Epithelial cell of esophagus (primary cell): ENCODE results near the gene CNST.

Experiments
- DNase-seq: peaks from one replicate; pipeline ENCODE4 v3.0.0; 2010; ENCODE audit warnings: low read depth
- H3K4me3 ChIP-seq: 2 replicates; pipeline ENCODE4 v1.5.1; 2011; ENCODE audit warnings: mild to moderate bottlenecking, low read length, control low read depth
- TF ChIP-seq, protein P1 (sequence below): IDR thresholded peaks from 2 replicates; pipeline ENCODE4 v1.5.1; 2011; ENCODE audit warnings: low read depth, mild to moderate bottlenecking, low read length, control low read depth, inconsistent platforms; ENCODE audit not compliant: insufficient read depth; ENCODE audit errors: missing control alignments

Gene CNST

DNA sequence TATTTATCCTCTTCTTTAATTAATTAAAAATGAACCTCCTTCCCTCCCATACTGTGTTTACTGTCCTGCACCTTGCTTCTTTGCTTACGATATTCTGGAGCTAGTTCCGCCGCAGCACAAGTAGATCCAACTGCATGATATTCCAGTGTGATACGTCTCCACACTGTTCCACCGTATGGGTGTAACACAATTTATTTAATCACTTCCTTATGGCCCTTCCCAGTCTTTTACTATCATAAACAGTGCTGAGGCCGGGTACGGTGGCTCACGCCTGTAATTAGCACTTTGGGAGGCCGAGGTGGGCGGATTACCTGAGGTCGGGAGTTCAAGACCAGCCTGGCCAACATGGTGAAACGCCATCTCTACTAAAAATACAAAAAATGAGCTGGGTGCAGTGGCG is 25.7 kb downstream of the CNST start:
- TF ChIP-seq, protein P1, sequence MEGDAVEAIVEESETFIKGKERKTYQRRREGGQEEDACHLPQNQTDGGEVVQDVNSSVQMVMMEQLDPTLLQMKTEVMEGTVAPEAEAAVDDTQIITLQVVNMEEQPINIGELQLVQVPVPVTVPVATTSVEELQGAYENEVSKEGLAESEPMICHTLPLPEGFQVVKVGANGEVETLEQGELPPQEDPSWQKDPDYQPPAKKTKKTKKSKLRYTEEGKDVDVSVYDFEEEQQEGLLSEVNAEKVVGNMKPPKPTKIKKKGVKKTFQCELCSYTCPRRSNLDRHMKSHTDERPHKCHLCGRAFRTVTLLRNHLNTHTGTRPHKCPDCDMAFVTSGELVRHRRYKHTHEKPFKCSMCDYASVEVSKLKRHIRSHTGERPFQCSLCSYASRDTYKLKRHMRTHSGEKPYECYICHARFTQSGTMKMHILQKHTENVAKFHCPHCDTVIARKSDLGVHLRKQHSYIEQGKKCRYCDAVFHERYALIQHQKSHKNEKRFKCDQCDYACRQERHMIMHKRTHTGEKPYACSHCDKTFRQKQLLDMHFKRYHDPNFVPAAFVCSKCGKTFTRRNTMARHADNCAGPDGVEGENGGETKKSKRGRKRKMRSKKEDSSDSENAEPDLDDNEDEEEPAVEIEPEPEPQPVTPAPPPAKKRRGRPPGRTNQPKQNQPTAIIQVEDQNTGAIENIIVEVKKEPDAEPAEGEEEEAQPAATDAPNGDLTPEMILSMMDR = no peak
- DNase-seq = no peak
- H3K4me3 ChIP-seq = no peak overlapping the region

DNA sequence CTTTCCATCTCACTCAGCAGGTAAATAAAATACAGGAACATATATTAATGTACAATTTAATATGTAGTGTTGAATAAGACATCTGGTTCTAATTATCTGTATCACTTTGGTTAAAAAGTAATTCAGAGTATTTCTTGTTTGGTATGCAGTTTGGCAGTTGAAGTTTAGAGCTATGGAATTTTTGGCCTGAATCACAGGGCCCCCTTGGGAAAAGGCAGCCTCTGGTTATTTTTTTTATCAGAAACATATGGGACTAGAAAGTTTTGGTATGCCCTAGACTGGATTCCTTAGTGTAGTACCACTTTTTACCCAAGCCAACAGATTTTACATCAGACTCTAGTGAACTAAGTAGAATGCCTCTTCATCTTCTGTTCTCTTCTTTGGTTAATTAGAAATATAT is 26.4 kb downstream of the CNST start:
- DNase-seq = no peak
- TF ChIP-seq, protein P1 = no peak
- no peak overlapping the region for H3K4me3 ChIP-seq

DNA sequence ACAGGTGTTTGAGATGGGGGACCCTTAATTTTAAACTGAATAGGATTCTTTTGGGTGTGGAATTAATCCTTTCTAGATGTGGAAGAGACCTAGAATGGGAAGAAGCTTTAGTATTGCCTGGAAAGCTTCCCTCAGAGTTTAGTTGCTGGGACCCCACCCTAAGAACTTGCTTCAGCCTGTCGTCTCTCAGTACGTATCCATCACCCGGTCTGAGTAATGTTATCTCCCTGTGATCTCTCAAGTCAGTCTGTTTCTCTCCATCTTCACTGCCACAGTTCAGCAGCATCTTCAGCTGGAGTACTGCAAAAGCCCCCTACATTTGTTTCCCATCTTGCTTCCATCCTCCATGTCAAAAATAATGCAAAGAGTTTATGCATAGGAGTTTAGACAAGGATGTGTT is 28.9 kb downstream of the CNST start:
- TF ChIP-seq, protein P1 = no peak
- H3K4me3 ChIP-seq = no peak overlapping the region
- peak; percentile 65 for DNase-seq

DNA sequence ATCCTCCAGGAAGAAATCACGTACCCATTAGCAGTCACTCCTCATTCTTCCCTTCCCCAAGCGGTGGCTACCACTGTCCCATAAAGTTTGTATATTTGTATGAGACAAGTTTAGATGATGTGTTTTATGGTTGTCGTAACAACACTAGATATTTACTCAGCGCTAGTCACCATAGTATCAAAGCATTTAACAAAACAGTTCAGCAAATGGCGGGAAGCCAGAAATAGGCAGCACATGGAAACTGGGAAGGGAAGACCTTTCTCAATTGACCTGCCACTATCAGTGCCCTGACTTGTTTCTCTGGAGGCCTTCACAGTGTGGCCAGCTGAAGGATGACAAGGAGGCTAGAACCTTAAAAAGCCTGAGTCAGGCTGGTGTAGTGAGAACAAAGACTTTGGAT is 31.1 kb downstream of the CNST start:
- DNase-seq = peak; percentile 60
- H3K4me3 ChIP-seq = no peak overlapping the region
- TF ChIP-seq, protein P1 = no peak

DNA sequence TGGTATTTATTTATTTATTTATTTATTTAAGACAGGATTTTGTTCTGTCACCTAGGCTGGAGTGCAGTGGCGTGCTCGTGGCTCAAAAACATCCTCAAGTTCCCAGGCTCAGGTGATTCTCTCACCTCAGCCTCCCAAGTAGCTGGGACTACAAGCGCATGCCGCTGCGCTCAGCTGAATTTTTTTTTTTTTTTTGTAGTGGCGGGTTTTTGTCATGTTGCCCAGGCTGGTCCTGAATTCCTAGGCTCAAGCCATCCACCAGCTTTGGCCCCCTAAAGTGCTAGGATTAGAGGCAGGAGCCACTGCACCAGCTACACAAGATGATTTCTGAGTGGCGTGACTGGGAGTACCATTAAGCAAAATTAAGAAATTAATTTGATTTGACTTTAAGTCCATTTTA is 31.7 kb downstream of the CNST start:
- no peak overlapping the region for H3K4me3 ChIP-seq
- DNase-seq = no peak
- TF ChIP-seq, protein P1 = no peak

DNA sequence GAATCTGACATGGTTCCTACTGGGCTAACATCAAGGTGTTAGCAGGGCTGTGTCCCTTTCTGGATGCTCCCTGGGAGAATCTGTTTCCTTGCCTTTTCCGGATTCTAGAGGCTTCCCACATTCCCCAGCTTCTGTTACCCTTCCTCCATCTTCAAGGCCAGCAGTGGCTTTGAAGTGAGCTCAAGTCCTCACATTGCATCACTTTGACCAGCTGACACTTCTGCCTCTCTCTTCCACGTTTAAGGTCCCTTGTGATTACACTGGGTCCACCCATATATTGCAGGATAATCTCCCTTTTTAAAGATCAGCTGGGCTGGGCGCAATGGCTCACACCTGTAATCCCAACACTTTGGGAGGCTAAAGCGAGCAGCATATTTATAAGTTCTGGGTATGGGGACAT is 33.1 kb downstream of the CNST start:
- TF ChIP-seq, protein P1 = no peak
- no peak for DNase-seq
- H3K4me3 ChIP-seq = no peak overlapping the region

DNA sequence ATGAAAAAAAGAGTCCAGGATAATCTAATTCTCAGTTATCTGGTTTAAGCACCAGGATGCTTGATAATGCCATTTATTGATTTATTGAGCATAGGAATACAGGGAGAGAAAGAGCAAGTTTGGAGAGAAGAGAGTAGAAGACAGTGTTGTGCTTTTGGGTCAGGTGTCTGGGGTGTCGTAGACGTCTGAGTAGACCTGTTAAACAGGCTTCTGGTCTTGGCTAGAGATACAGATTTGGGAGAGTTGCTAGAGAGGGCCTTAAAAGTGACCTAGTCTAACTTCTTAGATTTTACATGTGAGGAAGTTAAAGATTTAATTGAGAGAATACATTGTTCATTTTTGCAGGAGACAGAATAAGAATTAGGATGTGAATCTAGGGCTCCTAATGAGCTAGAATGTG is 34.3 kb downstream of the CNST start:
- DNase-seq = no peak
- TF ChIP-seq, protein P1 = no peak
- H3K4me3 ChIP-seq = no peak overlapping the region
